Fibroblast of villous mesenchyme (primary cell): ENCODE measurements around the gene MCF2L. TPM values are rescaled to one million over a fixed set of nuclear protein-coding genes. Genes with fewer than 3 reads are reported as not detected.

ENCODE experiments used
- DNase-seq: peaks from one replicate; pipeline ENCODE4 v3.0.0-alpha.2; 2010; ENCODE audit warnings: low read depth
- H3K4me3 ChIP-seq: 2 replicates; pipeline ENCODE4 v1.5.1; 2011; ENCODE audit warnings: low read depth, mild to moderate bottlenecking, low read length
- CTCF ChIP-seq: IDR thresholded peaks from 2 replicates; pipeline ENCODE4 v1.5.1; 2012; ENCODE audit warnings: low read depth, mild to moderate bottlenecking, low read length; ENCODE audit not compliant: insufficient read depth
- total RNA-seq: library from RNA; depleted of rRNA; stranded (reverse); fragments of >200 nt; gene quantifications from 2 replicates; pipeline ENCODE4 v1.2.3, GENCODE V29; 2012

Gene MCF2L
- total RNA-seq, 1 donor = under 0.01 TPM

- DNase-seq = no peak
- no peak overlapping the region for H3K4me3 ChIP-seq
- TF ChIP-seq CTCF = no peak
These were observed 9.8 kb downstream of the MCF2L start for GRCh38 chr13:112978561-112979405.

DNA sequence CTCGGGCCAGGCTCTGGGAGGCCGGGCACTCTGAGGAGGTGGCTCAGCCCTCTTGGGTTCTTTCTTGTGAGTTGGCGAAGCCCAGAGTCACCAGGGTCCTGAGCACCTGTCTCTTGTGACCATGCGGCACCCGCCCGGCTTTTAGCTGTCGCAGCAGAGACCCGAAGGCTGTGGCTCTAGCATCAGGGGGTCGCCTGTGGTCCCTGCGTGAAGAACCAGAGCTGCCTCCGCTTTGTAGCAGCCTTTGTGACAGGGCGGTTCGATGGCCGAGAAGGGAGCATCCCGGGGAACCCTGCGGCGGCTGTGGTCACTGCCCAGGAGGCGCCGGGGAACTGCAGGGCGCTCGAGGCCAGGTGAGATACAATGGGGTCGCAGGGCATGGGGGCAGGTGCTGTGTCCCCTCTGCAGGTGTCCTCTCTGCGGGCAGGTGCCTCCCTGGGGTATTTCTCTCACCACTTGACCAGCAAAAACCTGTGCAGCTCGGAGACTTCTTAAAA is 10.4 kb downstream of the MCF2L start:
- no peak for DNase-seq
- TF ChIP-seq CTCF = no peak
- no peak overlapping the region for H3K4me3 ChIP-seq

GRCh38 chr13:112980434-112980833 is 11.4 kb downstream of the MCF2L start:
- no peak for TF ChIP-seq CTCF
- no peak for DNase-seq
- H3K4me3 ChIP-seq = no peak overlapping the region

DNA sequence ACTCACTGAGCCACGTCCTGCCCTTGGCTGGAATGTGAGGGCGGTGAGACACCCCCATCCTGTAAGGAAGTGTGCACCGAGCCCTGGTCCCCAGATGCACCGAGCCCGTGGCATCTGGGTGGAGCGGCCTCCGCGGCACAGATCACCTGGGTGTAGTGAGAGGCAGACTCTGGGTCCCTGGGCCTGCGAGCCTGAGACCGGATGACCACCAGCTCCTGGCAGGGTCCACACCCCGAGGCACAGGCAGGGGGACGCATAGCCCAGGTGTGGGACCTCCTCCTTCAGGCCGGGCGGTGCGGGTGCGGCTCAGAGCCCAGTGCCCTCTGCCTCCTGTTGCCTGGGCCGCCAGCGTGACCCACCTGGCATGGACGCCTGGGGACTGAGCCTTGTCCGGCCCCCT is 12.4 kb downstream of the MCF2L start:
- TF ChIP-seq CTCF = no peak
- no peak for DNase-seq
- H3K4me3 ChIP-seq = no peak overlapping the region

- no peak for DNase-seq
- TF ChIP-seq CTCF = no peak
- no peak overlapping the region for H3K4me3 ChIP-seq
These were observed 13.4 kb downstream of the MCF2L start for GRCh38 chr13:112982281-112983041.

- no peak overlapping the region for H3K4me3 ChIP-seq
- no peak for TF ChIP-seq CTCF
- DNase-seq = no peak
These were observed 14.0 kb downstream of the MCF2L start for GRCh38 chr13:112983042-112983305.
